HEK293 (cell line): ENCODE measurements around the gene TBXA2R.
A peak's percentile ranks its signal among the peaks of the same experiment; 100 is the strongest.

ENCODE experiments used
- EGR2 ChIP-seq: fragments of 450-650 bp; formaldehyde crosslinking; IDR thresholded peaks from 2 replicates; pipeline ENCODE4 v1.5.1; 2016; ENCODE audit warnings: low read depth, missing biosample characterization, missing genetic modification characterization
- KLF9 ChIP-seq: fragments of 450-650 bp; formaldehyde crosslinking; IDR thresholded peaks from 2 replicates; pipeline ENCODE4 v1.5.1; 2016; ENCODE audit warnings: missing biosample characterization, missing genetic modification characterization, low read depth
- PRDM10 ChIP-seq: fragments of 450-650 bp; formaldehyde crosslinking; IDR thresholded peaks from 2 replicates; pipeline ENCODE4 v1.5.1; 2016; ENCODE audit warnings: missing biosample characterization, missing genetic modification characterization
- PRDM4 ChIP-seq: fragments of 450-650 bp; formaldehyde crosslinking; IDR thresholded peaks from 2 replicates; pipeline ENCODE4 v1.5.1; 2017; ENCODE audit warnings: missing biosample characterization, missing genetic modification characterization
- REPIN1 ChIP-seq: fragments of 450-650 bp; formaldehyde crosslinking; IDR thresholded peaks from 2 replicates; pipeline ENCODE4 v1.5.1; 2017; ENCODE audit warnings: missing biosample characterization, missing genetic modification characterization, low read depth
- SP7 ChIP-seq: fragments of 450-650 bp; formaldehyde crosslinking; IDR thresholded peaks from 2 replicates; pipeline ENCODE4 v1.5.1; 2016; ENCODE audit warnings: missing biosample characterization, missing genetic modification characterization
- TSHZ1 ChIP-seq: fragments of 450-650 bp; formaldehyde crosslinking; IDR thresholded peaks from 2 replicates; pipeline ENCODE4 v1.5.1; 2016; ENCODE audit warnings: missing biosample characterization, missing genetic modification characterization, borderline replicate concordance
- YY2 ChIP-seq: fragments of 450-650 bp; formaldehyde crosslinking; IDR thresholded peaks from 2 replicates; pipeline ENCODE4 v1.5.1; 2016; ENCODE audit warnings: missing biosample characterization, missing genetic modification characterization
- ZBTB6 ChIP-seq: fragments of 450-650 bp; formaldehyde crosslinking; IDR thresholded peaks from 2 replicates; pipeline ENCODE4 v1.5.1; 2017; ENCODE audit warnings: missing biosample characterization, missing genetic modification characterization
- ZNF148 ChIP-seq: fragments of 450-650 bp; formaldehyde crosslinking; IDR thresholded peaks from 2 replicates; pipeline ENCODE4 v1.5.0; 2017; ENCODE audit warnings: missing biosample characterization, missing genetic modification characterization, borderline replicate concordance
- ZNF2 ChIP-seq: fragments of 450-650 bp; formaldehyde crosslinking; IDR thresholded peaks from 2 replicates; pipeline ENCODE4 v1.5.1; 2016; ENCODE audit warnings: missing biosample characterization, missing genetic modification characterization
- ZNF214 ChIP-seq: fragments of 450-650 bp; formaldehyde crosslinking; IDR thresholded peaks from 2 replicates; pipeline ENCODE4 v1.5.1; 2017; ENCODE audit warnings: missing biosample characterization, mild to moderate bottlenecking, missing genetic modification characterization, borderline replicate concordance
- ZNF221 ChIP-seq: fragments of 450-650 bp; formaldehyde crosslinking; IDR thresholded peaks from 2 replicates; pipeline ENCODE4 v1.5.1; 2017; ENCODE audit warnings: missing biosample characterization, missing genetic modification characterization, borderline replicate concordance
- ZNF324 ChIP-seq: fragments of 450-650 bp; formaldehyde crosslinking; IDR thresholded peaks from 2 replicates; pipeline ENCODE4 v1.5.1; 2016; ENCODE audit warnings: missing biosample characterization, missing genetic modification characterization
- ZNF341 ChIP-seq: fragments of 450-650 bp; formaldehyde crosslinking; IDR thresholded peaks from 2 replicates; pipeline ENCODE4; 2016; ENCODE audit warnings: low read depth, missing biosample characterization, missing genetic modification characterization
- ZNF391 ChIP-seq: fragments of 450-650 bp; formaldehyde crosslinking; IDR thresholded peaks from 2 replicates; pipeline ENCODE4 v1.5.1; 2016; ENCODE audit warnings: low read depth, missing biosample characterization, missing genetic modification characterization, borderline replicate concordance
- ZNF423 ChIP-seq: fragments of 450-650 bp; formaldehyde crosslinking; IDR thresholded peaks from 2 replicates; pipeline ENCODE4 v1.5.1; 2016; ENCODE audit warnings: missing biosample characterization, missing genetic modification characterization
- ZNF473 ChIP-seq: fragments of 450-650 bp; formaldehyde crosslinking; IDR thresholded peaks from 2 replicates; pipeline ENCODE4 v1.5.1; 2017; ENCODE audit warnings: missing biosample characterization, missing genetic modification characterization
- ZNF488 ChIP-seq: fragments of 450-650 bp; formaldehyde crosslinking; IDR thresholded peaks from 2 replicates; pipeline ENCODE4 v1.5.1; 2016; ENCODE audit warnings: missing biosample characterization, missing genetic modification characterization
- ZNF621 ChIP-seq: fragments of 450-650 bp; formaldehyde crosslinking; IDR thresholded peaks from 2 replicates; pipeline ENCODE4 v1.5.1; 2017; ENCODE audit warnings: missing biosample characterization, missing genetic modification characterization
- ZNF624 ChIP-seq: fragments of 450-650 bp; formaldehyde crosslinking; IDR thresholded peaks from 2 replicates; pipeline ENCODE4 v1.5.1; 2017; ENCODE audit warnings: missing biosample characterization, missing genetic modification characterization
- ZNF629 ChIP-seq: fragments of 450-650 bp; formaldehyde crosslinking; IDR thresholded peaks from 2 replicates; pipeline ENCODE4 v1.5.1; 2017; ENCODE audit warnings: missing biosample characterization, missing genetic modification characterization
- ZNF660 ChIP-seq: fragments of 450-650 bp; IDR thresholded peaks from 2 replicates; pipeline ENCODE4 v1.5.1; 2018; ENCODE audit warnings: missing biosample characterization, mild to moderate bottlenecking, missing genetic modification characterization
- ZNF664 ChIP-seq: fragments of 450-650 bp; formaldehyde crosslinking; IDR thresholded peaks from 2 replicates; pipeline ENCODE4 v1.5.1; 2016; ENCODE audit warnings: missing biosample characterization, missing genetic modification characterization

TBXA2R gene

GRCh38 chr19:3626473-3627350, 20.0 kb upstream of the TBXA2R start, which contains the start of gene CACTIN (continued):
- TF ChIP-seq TSHZ1 (tag by site-specific recombination) (no peak; the same call in 1 of the 2 replicates), PRDM4 (tag by site-specific recombination) (peak; percentile 28; the same call in 1 of the 2 replicates), ZNF324 (tag by site-specific recombination) (peak; percentile 95), PRDM10 (tag by site-specific recombination) (peak; percentile 51), ZNF664 (tag by site-specific recombination) (no peak), ZNF473 (tag by site-specific recombination) (no peak), KLF9 (peak; percentile 94), YY2 (tag by site-specific recombination) (peak; percentile 62), ZNF621 (tag by site-specific recombination) (no peak), ZNF2 (tag by site-specific recombination) (peak; percentile 67), ZNF341 (tag by site-specific recombination) (peak; percentile 85), EGR2 (tag by site-specific recombination) (peak; percentile 98), REPIN1 (tag by site-specific recombination) (peak; percentile 41; the same call in 1 of the 2 replicates), ZNF391 (tag by site-specific recombination) (peak; percentile 83; the same call in 1 of the 2 replicates), ZNF423 (tag by site-specific recombination) (no peak), ZNF488 (no peak), ZNF660 (tag by site-specific recombination) (peak; percentile 90), ZBTB6 (0 out of 2 replicates have a peak, but pooled peaks have one; percentile 8), ZNF629 (tag by site-specific recombination) (peak; percentile 77), SP7 (tag by site-specific recombination) (peak; percentile 91), ZNF624 (tag by site-specific recombination) (no peak), ZNF221 (tag by site-specific recombination) (peak; percentile 38; the same call in 1 of the 2 replicates), ZNF148 (tag by site-specific recombination) (peak; percentile 61; the same call in 1 of the 2 replicates), ZNF214 (tag by site-specific recombination) (no peak)
